Measurements from ENCODE around the gene AQP12A. TPM values are rescaled to one million over a fixed set of nuclear protein-coding genes. Genes with fewer than 3 reads are reported as not detected.

Gene AQP12A
- polyA plus RNA-seq, 1 of the 3 experiments (the other 2 are of a cell fraction) = not detected

- H2AFZ ChIP-seq (ENCODE audit: low read depth) = no peak overlapping the region
- 71% methylated on average over 6 of the region's 9 CpGs for WGBS (ENCODE audit: low lambda C conversion rate)
- H3K4me3 ChIP-seq (ENCODE audit: low read depth in 2 of 2, low read length in 1 of 2) = no peak overlapping the region
- H3K36me3 ChIP-seq (replicated peaks in 1 of 2; ENCODE audit: control insufficient read depth in 1 of 2, insufficient read depth in 2 of 2, low read length in 1 of 2) = no peaks in the 10 kb centered on the region
- no peaks in the 10 kb centered on the region for H3K79me2 ChIP-seq (ENCODE audit: insufficient read depth)
- peaks cover 4% of the 10 kb centered on the region; the same call in 1 of the 2 replicates for H3K27me3 ChIP-seq (ENCODE audit: insufficient read depth)
- H3K4me2 ChIP-seq = no peak overlapping the region
- H3K27ac ChIP-seq (ENCODE audit: low read depth in 2 of 2, low read length in 1 of 2) = no peak overlapping the region
- peaks cover 0 to 19% of the 10 kb centered on the region in 2 experiments; a peak in 1 of 4 replicates for H3K4me1 ChIP-seq (ENCODE audit: control insufficient read depth in 1 of 2, insufficient read depth in 2 of 2, low read depth in 1 of 2, low read length in 1 of 2)
- H3F3A ChIP-seq (replicated peaks; ENCODE audit: insufficient read depth) = no peaks in the 10 kb centered on the region
- no peaks in the 10 kb centered on the region for H3K9me2 ChIP-seq
- POLR2A ChIA-PET = no interaction called here
- H3K9ac ChIP-seq = no peak overlapping the region
- H3K9me3 ChIP-seq = no peaks in the 10 kb centered on the region
- DNase-seq = no peak
- H4K20me1 ChIP-seq (ENCODE audit: insufficient read depth) = no peaks in the 10 kb centered on the region
- TF ChIP-seq GABPA (IDR thresholded peaks at IDR 0.05; ENCODE audit: low read depth) = no peak
- TF ChIP-seq NRF1 (IDR thresholded peaks at IDR 0.05; ENCODE audit: low read depth, low read length) = no peak
- CTCF ChIA-PET = interaction anchor here (1.6 kb wide), 1 partner anchor 107 kb away, joined by 5 read pairs; no protein-coding TSS in a partner anchor
Observed at GRCh38 chr2:240711296-240711695, 19.6 kb downstream of the AQP12A start.

- H2AFZ ChIP-seq (ENCODE audit: low read depth) = no peak overlapping the region
- H3K4me2 ChIP-seq = no peak overlapping the region
- H3K27me3 ChIP-seq (ENCODE audit: insufficient read depth) = peaks cover 4% of the 10 kb centered on the region; the same call in 1 of the 2 replicates
- POLR2A ChIA-PET = no interaction called here
- no peaks in the 10 kb centered on the region for H4K20me1 ChIP-seq (ENCODE audit: insufficient read depth)
- CTCF ChIA-PET = interaction anchor here (1.6 kb wide), 1 partner anchor 108 kb away, joined by 5 read pairs; no protein-coding TSS in a partner anchor
- WGBS (ENCODE audit: low lambda C conversion rate) = 68% methylated on average over 3 of the region's 5 CpGs
- H3K79me2 ChIP-seq (ENCODE audit: insufficient read depth) = no peaks in the 10 kb centered on the region
- no peak overlapping the region for H3K4me3 ChIP-seq (ENCODE audit: low read depth in 2 of 2, low read length in 1 of 2)
- no peak overlapping the region for H3K27ac ChIP-seq (ENCODE audit: low read depth in 2 of 2, low read length in 1 of 2)
- no peak overlapping the region for H3K9ac ChIP-seq
- no peaks in the 10 kb centered on the region for H3K36me3 ChIP-seq (replicated peaks in 1 of 2; ENCODE audit: control insufficient read depth in 1 of 2, insufficient read depth in 2 of 2, low read length in 1 of 2)
- TF ChIP-seq MEF2A (IDR thresholded peaks at IDR 0.05; ENCODE audit: borderline replicate concordance, low read depth) = no peak
- no peak for TF ChIP-seq SIN3A (IDR thresholded peaks at IDR 0.05; ENCODE audit: borderline replicate concordance, low read depth, low read length)
- TF ChIP-seq TCF12 (IDR thresholded peaks at IDR 0.05) = no peak
- no peak for TF ChIP-seq NFIC (IDR thresholded peaks at IDR 0.05; ENCODE audit: borderline replicate concordance)
- no peak for TF ChIP-seq SMC3 (IDR thresholded peaks at IDR 0.05; ENCODE audit: low read depth, low read length)
- no peak for TF ChIP-seq FOXJ3 (CRISPR knock-in tag; IDR thresholded peaks at IDR 0.05)
- no peak for TF ChIP-seq RCOR1 (IDR thresholded peaks at IDR 0.05; ENCODE audit: low read length)
- TF ChIP-seq ELF1 (IDR thresholded peaks at IDR 0.05) = no peak
- no peak for TF ChIP-seq FOXM1 (IDR thresholded peaks at IDR 0.05; ENCODE audit: low read depth)
- no peak for TF ChIP-seq REST (IDR thresholded peaks at IDR 0.05; ENCODE audit: low read depth, low read length)
- no peak for TF ChIP-seq TAF1 (IDR thresholded peaks at IDR 0.05; ENCODE audit: borderline replicate concordance, low read depth, low read length)
- TF ChIP-seq POLR2AphosphoS5 (IDR thresholded peaks at IDR 0.05; ENCODE audit: low read depth, low read length) = no peak
- TF ChIP-seq GABPA (IDR thresholded peaks at IDR 0.05; ENCODE audit: low read depth) = no peak
- TF ChIP-seq ZBTB33 (IDR thresholded peaks at IDR 0.05; ENCODE audit: borderline replicate concordance, low read depth) = no peak
- no peak for TF ChIP-seq JUND (IDR thresholded peaks at IDR 0.05)
- no peak for TF ChIP-seq TEAD4 (IDR thresholded peaks at IDR 0.05; ENCODE audit: borderline replicate concordance, insufficient read depth)
- TF ChIP-seq MXI1 (IDR thresholded peaks at IDR 0.05; ENCODE audit: low read depth, low read length) = no peak
- TF ChIP-seq USF2 (IDR thresholded peaks at IDR 0.05; ENCODE audit: borderline replicate concordance, low read depth, low read length) = no peak
- TF ChIP-seq MAX (IDR thresholded peaks at IDR 0.05; ENCODE audit: low read depth) = no peak
- H3K9me2 ChIP-seq = no peaks in the 10 kb centered on the region
- no peaks in the 10 kb centered on the region for H3F3A ChIP-seq (replicated peaks; ENCODE audit: insufficient read depth)
- DNase-seq = no peak
- H3K4me1 ChIP-seq (ENCODE audit: control insufficient read depth in 1 of 2, insufficient read depth in 2 of 2, low read depth in 1 of 2, low read length in 1 of 2) = peaks cover 0 to 19% of the 10 kb centered on the region in 2 experiments; a peak in 1 of 4 replicates
- H3K9me3 ChIP-seq = no peaks in the 10 kb centered on the region
Observed at GRCh38 chr2:240711701-240712100, 20.0 kb downstream of the AQP12A start.

All from SK-N-SH (cell line).